HL-60 (cell line): ENCODE measurements around the gene RBCK1.

Source experiments
- POLR2AphosphoS5 ChIP-seq: IDR thresholded peaks from 2 replicates; pipeline ENCODE4 v1.6.1; 2012; ENCODE audit warnings: low read depth
- TF ChIP-seq, protein P1 (sequence below): IDR thresholded peaks from 2 replicates; pipeline ENCODE4 v1.6.1; 2012; ENCODE audit warnings: low read depth; ENCODE audit not compliant: insufficient replicate concordance
- TF ChIP-seq, protein P2 (sequence below): IDR thresholded peaks from one replicate; pipeline ENCODE4 v1.5.1; 2011; ENCODE audit warnings: low read length, control low read depth, inconsistent platforms; ENCODE audit not compliant: insufficient read depth

DNA sequence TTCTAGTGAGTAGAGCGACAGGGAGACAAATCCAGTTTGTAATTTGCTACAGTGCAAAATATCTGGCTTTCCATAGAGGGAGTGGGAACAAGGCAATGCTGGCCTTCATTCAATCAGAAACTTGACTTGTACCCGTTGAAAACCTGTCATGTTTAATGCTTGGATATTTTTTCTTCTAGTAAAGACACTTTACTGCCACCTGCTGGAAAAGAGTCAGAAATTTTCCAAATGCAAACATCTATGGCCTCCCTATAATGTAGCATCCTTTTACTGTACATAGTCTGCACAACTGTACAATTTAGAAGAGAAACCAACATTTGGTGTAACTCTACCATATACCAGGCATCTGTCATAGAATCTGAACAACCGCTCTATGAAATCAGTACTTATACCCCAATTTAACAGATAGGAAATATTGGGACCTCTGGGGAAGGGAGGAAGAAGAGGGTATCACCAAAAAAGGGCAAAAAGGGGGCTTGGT, 70.9 kb downstream of the RBCK1 start:
- TF ChIP-seq, protein P1, sequence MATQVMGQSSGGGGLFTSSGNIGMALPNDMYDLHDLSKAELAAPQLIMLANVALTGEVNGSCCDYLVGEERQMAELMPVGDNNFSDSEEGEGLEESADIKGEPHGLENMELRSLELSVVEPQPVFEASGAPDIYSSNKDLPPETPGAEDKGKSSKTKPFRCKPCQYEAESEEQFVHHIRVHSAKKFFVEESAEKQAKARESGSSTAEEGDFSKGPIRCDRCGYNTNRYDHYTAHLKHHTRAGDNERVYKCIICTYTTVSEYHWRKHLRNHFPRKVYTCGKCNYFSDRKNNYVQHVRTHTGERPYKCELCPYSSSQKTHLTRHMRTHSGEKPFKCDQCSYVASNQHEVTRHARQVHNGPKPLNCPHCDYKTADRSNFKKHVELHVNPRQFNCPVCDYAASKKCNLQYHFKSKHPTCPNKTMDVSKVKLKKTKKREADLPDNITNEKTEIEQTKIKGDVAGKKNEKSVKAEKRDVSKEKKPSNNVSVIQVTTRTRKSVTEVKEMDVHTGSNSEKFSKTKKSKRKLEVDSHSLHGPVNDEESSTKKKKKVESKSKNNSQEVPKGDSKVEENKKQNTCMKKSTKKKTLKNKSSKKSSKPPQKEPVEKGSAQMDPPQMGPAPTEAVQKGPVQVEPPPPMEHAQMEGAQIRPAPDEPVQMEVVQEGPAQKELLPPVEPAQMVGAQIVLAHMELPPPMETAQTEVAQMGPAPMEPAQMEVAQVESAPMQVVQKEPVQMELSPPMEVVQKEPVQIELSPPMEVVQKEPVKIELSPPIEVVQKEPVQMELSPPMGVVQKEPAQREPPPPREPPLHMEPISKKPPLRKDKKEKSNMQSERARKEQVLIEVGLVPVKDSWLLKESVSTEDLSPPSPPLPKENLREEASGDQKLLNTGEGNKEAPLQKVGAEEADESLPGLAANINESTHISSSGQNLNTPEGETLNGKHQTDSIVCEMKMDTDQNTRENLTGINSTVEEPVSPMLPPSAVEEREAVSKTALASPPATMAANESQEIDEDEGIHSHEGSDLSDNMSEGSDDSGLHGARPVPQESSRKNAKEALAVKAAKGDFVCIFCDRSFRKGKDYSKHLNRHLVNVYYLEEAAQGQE = no peak
- TF ChIP-seq, protein P2, sequence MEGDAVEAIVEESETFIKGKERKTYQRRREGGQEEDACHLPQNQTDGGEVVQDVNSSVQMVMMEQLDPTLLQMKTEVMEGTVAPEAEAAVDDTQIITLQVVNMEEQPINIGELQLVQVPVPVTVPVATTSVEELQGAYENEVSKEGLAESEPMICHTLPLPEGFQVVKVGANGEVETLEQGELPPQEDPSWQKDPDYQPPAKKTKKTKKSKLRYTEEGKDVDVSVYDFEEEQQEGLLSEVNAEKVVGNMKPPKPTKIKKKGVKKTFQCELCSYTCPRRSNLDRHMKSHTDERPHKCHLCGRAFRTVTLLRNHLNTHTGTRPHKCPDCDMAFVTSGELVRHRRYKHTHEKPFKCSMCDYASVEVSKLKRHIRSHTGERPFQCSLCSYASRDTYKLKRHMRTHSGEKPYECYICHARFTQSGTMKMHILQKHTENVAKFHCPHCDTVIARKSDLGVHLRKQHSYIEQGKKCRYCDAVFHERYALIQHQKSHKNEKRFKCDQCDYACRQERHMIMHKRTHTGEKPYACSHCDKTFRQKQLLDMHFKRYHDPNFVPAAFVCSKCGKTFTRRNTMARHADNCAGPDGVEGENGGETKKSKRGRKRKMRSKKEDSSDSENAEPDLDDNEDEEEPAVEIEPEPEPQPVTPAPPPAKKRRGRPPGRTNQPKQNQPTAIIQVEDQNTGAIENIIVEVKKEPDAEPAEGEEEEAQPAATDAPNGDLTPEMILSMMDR = peak; percentile 47
- no peak for TF ChIP-seq POLR2AphosphoS5
